ENCODE measurements around the gene COX6A1. TPM values are rescaled to one million over a fixed set of nuclear protein-coding genes. Genes with fewer than 3 reads are reported as not detected.

Gene COX6A1
- total and polyA plus RNA-seq, 2 experiments from 2014 or later = 422 to 1,484 TPM

DNA sequence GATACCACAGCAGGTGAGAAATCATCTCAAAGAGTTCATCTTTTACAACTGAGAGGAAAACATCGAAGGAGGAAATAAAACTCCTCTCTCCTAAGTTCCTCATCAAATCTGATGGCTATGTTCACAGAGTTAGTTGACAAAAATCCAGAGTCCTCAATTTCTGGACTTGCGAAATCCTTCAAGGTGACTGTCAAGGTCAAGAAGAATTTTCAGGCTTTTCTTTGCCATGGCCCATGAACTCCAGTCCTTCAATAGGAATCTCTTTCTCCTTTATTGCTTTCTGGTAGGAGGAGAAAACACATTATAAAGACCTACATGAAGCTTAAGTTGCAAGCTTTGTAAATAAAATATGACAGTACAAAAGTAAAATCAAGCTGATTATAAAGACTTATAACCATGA lies 6.8 kb downstream of the COX6A1 start:
- H3K27me3 ChIP-seq (ENCODE audit: insufficient read depth) = no peaks in the 10 kb centered on the region
- no peak overlapping the region for H2AFZ ChIP-seq
- no peaks in the 10 kb centered on the region for H3K9me2 ChIP-seq (ENCODE audit: insufficient read depth)
- H3K79me2 ChIP-seq (replicated peaks; ENCODE audit: insufficient read depth) = peaks cover 84% of the 10 kb centered on the region
- H4K20me1 ChIP-seq (replicated peaks; ENCODE audit: insufficient read depth) = peaks cover 33% of the 10 kb centered on the region
- peaks cover 33% of the 10 kb centered on the region for H3K36me3 ChIP-seq (ENCODE audit: insufficient read depth)
- DNase-seq (ENCODE audit: low spot score) = no peak
- H3K4me2 ChIP-seq = peak overlapping the region; percentile 84
- Mint-ChIP-seq H3K4me3 (peak overlapping the region; percentile 99), H3K36me3 (ENCODE audit: low read depth) (peaks cover 73% of the 10 kb centered on the region), H3K27ac (no peak overlapping the region), H3K9me3 (no peaks in the 10 kb centered on the region), H3K27me3 (ENCODE audit: insufficient read depth, low read depth, poor library complexity) (peaks cover 16% of the 10 kb centered on the region), H3K4me1 (peaks cover 17% of the 10 kb centered on the region)
- H3F3A ChIP-seq (replicated peaks; ENCODE audit: low read depth) = peaks cover 33% of the 10 kb centered on the region
- H3K4me1 ChIP-seq (ENCODE audit: insufficient read depth) = peaks cover 20% of the 10 kb centered on the region
- no peak for TF ChIP-seq NANOG (IDR thresholded peaks at IDR 0.05; ENCODE audit: borderline replicate concordance)
- TF ChIP-seq CREB1 (CRISPR knock-in tag; IDR thresholded peaks at IDR 0.05; ENCODE audit: low read depth) = no peak
- TF ChIP-seq, protein P1, sequence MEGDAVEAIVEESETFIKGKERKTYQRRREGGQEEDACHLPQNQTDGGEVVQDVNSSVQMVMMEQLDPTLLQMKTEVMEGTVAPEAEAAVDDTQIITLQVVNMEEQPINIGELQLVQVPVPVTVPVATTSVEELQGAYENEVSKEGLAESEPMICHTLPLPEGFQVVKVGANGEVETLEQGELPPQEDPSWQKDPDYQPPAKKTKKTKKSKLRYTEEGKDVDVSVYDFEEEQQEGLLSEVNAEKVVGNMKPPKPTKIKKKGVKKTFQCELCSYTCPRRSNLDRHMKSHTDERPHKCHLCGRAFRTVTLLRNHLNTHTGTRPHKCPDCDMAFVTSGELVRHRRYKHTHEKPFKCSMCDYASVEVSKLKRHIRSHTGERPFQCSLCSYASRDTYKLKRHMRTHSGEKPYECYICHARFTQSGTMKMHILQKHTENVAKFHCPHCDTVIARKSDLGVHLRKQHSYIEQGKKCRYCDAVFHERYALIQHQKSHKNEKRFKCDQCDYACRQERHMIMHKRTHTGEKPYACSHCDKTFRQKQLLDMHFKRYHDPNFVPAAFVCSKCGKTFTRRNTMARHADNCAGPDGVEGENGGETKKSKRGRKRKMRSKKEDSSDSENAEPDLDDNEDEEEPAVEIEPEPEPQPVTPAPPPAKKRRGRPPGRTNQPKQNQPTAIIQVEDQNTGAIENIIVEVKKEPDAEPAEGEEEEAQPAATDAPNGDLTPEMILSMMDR (conservative IDR thresholded peaks at IDR 0.05; ENCODE audit: low read depth in 2 of 2) = no peak
- TF ChIP-seq, protein P2, sequence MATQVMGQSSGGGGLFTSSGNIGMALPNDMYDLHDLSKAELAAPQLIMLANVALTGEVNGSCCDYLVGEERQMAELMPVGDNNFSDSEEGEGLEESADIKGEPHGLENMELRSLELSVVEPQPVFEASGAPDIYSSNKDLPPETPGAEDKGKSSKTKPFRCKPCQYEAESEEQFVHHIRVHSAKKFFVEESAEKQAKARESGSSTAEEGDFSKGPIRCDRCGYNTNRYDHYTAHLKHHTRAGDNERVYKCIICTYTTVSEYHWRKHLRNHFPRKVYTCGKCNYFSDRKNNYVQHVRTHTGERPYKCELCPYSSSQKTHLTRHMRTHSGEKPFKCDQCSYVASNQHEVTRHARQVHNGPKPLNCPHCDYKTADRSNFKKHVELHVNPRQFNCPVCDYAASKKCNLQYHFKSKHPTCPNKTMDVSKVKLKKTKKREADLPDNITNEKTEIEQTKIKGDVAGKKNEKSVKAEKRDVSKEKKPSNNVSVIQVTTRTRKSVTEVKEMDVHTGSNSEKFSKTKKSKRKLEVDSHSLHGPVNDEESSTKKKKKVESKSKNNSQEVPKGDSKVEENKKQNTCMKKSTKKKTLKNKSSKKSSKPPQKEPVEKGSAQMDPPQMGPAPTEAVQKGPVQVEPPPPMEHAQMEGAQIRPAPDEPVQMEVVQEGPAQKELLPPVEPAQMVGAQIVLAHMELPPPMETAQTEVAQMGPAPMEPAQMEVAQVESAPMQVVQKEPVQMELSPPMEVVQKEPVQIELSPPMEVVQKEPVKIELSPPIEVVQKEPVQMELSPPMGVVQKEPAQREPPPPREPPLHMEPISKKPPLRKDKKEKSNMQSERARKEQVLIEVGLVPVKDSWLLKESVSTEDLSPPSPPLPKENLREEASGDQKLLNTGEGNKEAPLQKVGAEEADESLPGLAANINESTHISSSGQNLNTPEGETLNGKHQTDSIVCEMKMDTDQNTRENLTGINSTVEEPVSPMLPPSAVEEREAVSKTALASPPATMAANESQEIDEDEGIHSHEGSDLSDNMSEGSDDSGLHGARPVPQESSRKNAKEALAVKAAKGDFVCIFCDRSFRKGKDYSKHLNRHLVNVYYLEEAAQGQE (IDR thresholded peaks at IDR 0.05; ENCODE audit: unreplicated experiment) = no peak
- TF ChIP-seq STAT1 (IDR thresholded peaks at IDR 0.05; ENCODE audit: unreplicated experiment) = no peak
- TF ChIP-seq, protein P3, sequence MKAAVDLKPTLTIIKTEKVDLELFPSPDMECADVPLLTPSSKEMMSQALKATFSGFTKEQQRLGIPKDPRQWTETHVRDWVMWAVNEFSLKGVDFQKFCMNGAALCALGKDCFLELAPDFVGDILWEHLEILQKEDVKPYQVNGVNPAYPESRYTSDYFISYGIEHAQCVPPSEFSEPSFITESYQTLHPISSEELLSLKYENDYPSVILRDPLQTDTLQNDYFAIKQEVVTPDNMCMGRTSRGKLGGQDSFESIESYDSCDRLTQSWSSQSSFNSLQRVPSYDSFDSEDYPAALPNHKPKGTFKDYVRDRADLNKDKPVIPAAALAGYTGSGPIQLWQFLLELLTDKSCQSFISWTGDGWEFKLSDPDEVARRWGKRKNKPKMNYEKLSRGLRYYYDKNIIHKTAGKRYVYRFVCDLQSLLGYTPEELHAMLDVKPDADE (IDR thresholded peaks at IDR 0.05) = no peak
- TF ChIP-seq ZNF114 (CRISPR knock-in tag; IDR thresholded peaks at IDR 0.05) = no peak
- TF ChIP-seq, protein P4, sequence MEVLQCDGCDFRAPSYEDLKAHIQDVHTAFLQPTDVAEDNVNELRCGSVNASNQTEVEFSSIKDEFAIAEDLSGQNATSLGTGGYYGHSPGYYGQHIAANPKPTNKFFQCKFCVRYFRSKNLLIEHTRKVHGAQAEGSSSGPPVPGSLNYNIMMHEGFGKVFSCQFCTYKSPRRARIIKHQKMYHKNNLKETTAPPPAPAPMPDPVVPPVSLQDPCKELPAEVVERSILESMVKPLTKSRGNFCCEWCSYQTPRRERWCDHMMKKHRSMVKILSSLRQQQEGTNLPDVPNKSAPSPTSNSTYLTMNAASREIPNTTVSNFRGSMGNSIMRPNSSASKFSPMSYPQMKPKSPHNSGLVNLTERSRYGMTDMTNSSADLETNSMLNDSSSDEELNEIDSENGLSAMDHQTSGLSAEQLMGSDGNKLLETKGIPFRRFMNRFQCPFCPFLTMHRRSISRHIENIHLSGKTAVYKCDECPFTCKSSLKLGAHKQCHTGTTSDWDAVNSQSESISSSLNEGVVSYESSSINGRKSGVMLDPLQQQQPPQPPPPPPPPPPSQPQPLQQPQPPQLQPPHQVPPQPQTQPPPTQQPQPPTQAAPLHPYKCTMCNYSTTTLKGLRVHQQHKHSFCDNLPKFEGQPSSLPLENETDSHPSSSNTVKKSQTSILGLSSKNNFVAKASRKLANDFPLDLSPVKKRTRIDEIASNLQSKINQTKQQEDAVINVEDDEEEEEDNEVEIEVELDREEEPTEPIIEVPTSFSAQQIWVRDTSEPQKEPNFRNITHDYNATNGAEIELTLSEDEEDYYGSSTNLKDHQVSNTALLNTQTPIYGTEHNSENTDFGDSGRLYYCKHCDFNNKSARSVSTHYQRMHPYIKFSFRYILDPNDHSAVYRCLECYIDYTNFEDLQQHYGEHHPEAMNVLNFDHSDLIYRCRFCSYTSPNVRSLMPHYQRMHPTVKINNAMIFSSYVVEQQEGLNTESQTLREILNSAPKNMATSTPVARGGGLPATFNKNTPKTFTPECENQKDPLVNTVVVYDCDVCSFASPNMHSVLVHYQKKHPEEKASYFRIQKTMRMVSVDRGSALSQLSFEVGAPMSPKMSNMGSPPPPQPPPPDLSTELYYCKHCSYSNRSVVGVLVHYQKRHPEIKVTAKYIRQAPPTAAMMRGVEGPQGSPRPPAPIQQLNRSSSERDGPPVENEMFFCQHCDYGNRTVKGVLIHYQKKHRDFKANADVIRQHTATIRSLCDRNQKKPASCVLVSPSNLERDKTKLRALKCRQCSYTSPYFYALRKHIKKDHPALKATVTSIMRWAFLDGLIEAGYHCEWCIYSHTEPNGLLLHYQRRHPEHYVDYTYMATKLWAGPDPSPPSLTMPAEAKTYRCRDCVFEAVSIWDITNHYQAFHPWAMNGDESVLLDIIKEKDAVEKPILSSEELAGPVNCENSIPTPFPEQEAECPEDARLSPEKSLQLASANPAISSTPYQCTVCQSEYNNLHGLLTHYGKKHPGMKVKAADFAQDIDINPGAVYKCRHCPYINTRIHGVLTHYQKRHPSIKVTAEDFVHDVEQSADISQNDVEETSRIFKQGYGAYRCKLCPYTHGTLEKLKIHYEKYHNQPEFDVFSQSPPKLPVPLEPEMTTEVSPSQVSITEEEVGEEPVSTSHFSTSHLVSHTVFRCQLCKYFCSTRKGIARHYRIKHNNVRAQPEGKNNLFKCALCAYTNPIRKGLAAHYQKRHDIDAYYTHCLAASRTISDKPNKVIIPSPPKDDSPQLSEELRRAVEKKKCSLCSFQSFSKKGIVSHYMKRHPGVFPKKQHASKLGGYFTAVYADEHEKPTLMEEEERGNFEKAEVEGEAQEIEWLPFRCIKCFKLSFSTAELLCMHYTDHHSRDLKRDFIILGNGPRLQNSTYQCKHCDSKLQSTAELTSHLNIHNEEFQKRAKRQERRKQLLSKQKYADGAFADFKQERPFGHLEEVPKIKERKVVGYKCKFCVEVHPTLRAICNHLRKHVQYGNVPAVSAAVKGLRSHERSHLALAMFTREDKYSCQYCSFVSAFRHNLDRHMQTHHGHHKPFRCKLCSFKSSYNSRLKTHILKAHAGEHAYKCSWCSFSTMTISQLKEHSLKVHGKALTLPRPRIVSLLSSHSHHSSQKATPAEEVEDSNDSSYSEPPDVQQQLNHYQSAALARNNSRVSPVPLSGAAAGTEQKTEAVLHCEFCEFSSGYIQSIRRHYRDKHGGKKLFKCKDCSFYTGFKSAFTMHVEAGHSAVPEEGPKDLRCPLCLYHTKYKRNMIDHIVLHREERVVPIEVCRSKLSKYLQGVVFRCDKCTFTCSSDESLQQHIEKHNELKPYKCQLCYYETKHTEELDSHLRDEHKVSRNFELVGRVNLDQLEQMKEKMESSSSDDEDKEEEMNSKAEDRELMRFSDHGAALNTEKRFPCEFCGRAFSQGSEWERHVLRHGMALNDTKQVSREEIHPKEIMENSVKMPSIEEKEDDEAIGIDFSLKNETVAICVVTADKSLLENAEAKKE (CRISPR knock-in tag; IDR thresholded peaks at IDR 0.05) = no peak
- no peak for TF ChIP-seq ZNF331 (CRISPR knock-in tag; IDR thresholded peaks at IDR 0.05; ENCODE audit: low read depth)
- TF ChIP-seq EZH2 (IDR thresholded peaks at IDR 0.05; ENCODE audit: low read depth, unreplicated experiment) = no peak
- peak overlapping the region; percentile 97 for H3K4me3 ChIP-seq
- ATAC-seq = no peak
- no peak overlapping the region for H3K27ac ChIP-seq (ENCODE audit: low read depth)
